Glomerular visceral epithelial cell (primary cell): Measurements from ENCODE around the gene FRMD7.
"Not testable (repeated sequence)": the region's sequence is repeated elsewhere in the genome, so short reads cannot be mapped to it uniquely, and the experiment has no call there.

Experiments
- DNase-seq: peaks from one replicate; pipeline ENCODE4 v3.0.0-alpha.2; 2016; ENCODE audit errors: extremely low spot score

FRMD7 gene

GRCh38 chrX:132127743-132128142 is at the start of gene FRMD7:
FRMD7 (minus strand) TSS chrX:132128020; CDS start chrX:132127844, 176 bp downstream.
- DNase-seq: no peak

- DNase-seq: no peak
Observed at GRCh38 chrX:132173647-132174046, 45.8 kb upstream of the FRMD7 start.

- DNase-seq: no peak
Observed at GRCh38 chrX:132171881-132172280, 44.1 kb upstream of the FRMD7 start.

- DNase-seq: no peak
Observed at GRCh38 chrX:132171478-132171877, 43.7 kb upstream of the FRMD7 start.

- no peak for DNase-seq
Observed at GRCh38 chrX:132169554-132169953, 41.7 kb upstream of the FRMD7 start.

- DNase-seq: no peak
Observed at GRCh38 chrX:132165651-132166050, 37.8 kb upstream of the FRMD7 start.

GRCh38 chrX:132165005-132165404 is 37.2 kb upstream of the FRMD7 start:
- DNase-seq: no peak

GRCh38 chrX:132163094-132163493 is 35.3 kb upstream of the FRMD7 start:
- not testable (repeated sequence) for DNase-seq

GRCh38 chrX:132153166-132153565 is 25.3 kb upstream of the FRMD7 start:
- DNase-seq: no peak

- no peak for DNase-seq
Observed at GRCh38 chrX:132146456-132146855, 18.6 kb upstream of the FRMD7 start.

GRCh38 chrX:132144061-132144460 is 16.2 kb upstream of the FRMD7 start:
- DNase-seq: no peak

- no peak for DNase-seq
Observed at GRCh38 chrX:132125906-132126305, 1.9 kb downstream of the FRMD7 start.

- DNase-seq: no peak
Observed at GRCh38 chrX:132120913-132121312, 6.9 kb downstream of the FRMD7 start.

- no peak for DNase-seq
Observed at GRCh38 chrX:132119821-132120515, 7.9 kb downstream of the FRMD7 start.

GRCh38 chrX:132119283-132119682 is 8.5 kb downstream of the FRMD7 start:
- DNase-seq: no peak

GRCh38 chrX:132118358-132118757 is 9.5 kb downstream of the FRMD7 start:
- no peak for DNase-seq

GRCh38 chrX:132115792-132116191 is 12.0 kb downstream of the FRMD7 start:
- DNase-seq: no peak

- DNase-seq: no peak
Observed at GRCh38 chrX:132114607-132115006, 13.2 kb downstream of the FRMD7 start.

GRCh38 chrX:132107291-132107690 is 20.5 kb downstream of the FRMD7 start:
- DNase-seq: no peak

- no peak for DNase-seq
Observed at GRCh38 chrX:132101799-132102198, 26.0 kb downstream of the FRMD7 start.

- no peak for DNase-seq
Observed at GRCh38 chrX:132101206-132101605, 26.6 kb downstream of the FRMD7 start.

- DNase-seq: not testable (repeated sequence)
Observed at GRCh38 chrX:132098704-132099103, 29.1 kb downstream of the FRMD7 start.

GRCh38 chrX:132094164-132094563 is 33.7 kb downstream of the FRMD7 start:
- no peak for DNase-seq

GRCh38 chrX:132093239-132093860 is 34.5 kb downstream of the FRMD7 start:
- no peak for DNase-seq
